Liver (tissue), 9 donors: ENCODE data around the gene PDCD1. TPM values are rescaled to one million over a fixed set of nuclear protein-coding genes. Genes with fewer than 3 reads are reported as not detected.
"Not testable (repeated sequence)": the region's sequence is repeated elsewhere in the genome, so short reads cannot be mapped to it uniquely, and the experiment has no call there.

Experiments used
- DNase-seq: peaks from one replicate; pipeline ENCODE4 v3.0.0-alpha.2; 2017; ENCODE audit warnings: low spot score
- H3K27ac ChIP-seq, 2 donors: one replicate each; pipeline ENCODE4 v1.7.0; 2013; ENCODE audit warnings: inconsistent platforms in 2 of 2, low read length in 2 of 2, control low read depth in 1 of 2, low read depth in 1 of 2, mild to moderate bottlenecking in 1 of 2
- H3K27me3 ChIP-seq, 4 donors: one replicate each; pipeline versions ENCODE4 v1.6.1 to v1.7.0; 2013; ENCODE audit warnings: low read length in 3 of 4, inconsistent platforms in 1 of 4, mild to moderate bottlenecking in 1 of 4, moderate library complexity in 1 of 4; ENCODE audit not compliant: control insufficient read depth in 4 of 4, insufficient read depth in 4 of 4
- H3K36me3 ChIP-seq, 4 donors: one replicate each; pipeline versions ENCODE4 v1.6.1 to v1.7.0; 2013; ENCODE audit warnings: low read length in 3 of 4, mild to moderate bottlenecking in 3 of 4, low read depth in 1 of 4, moderate library complexity in 1 of 4; ENCODE audit not compliant: control insufficient read depth in 4 of 4, insufficient read depth in 3 of 4
- H3K4me1 ChIP-seq, 4 donors: one replicate each; pipeline versions ENCODE4 v1.6.1 to v1.7.0; 2013; ENCODE audit warnings: low read length in 3 of 4, mild to moderate bottlenecking in 3 of 4, moderate library complexity in 1 of 4; ENCODE audit not compliant: control insufficient read depth in 4 of 4, insufficient read depth in 4 of 4
- H3K4me3 ChIP-seq, 3 donors: one replicate each; pipeline versions ENCODE4 v1.6.1 to v1.7.0; 2013; ENCODE audit warnings: low read length in 3 of 3, control low read depth in 1 of 3, low read depth in 1 of 3, mild to moderate bottlenecking in 1 of 3
- H3K9ac ChIP-seq, 2 donors: one replicate each; pipeline ENCODE4 v1.7.0; 2013; ENCODE audit warnings: low read length in 2 of 2, mild to moderate bottlenecking in 2 of 2, moderate library complexity in 2 of 2, control low read depth in 1 of 2, low read depth in 1 of 2
- H3K9me3 ChIP-seq, 4 donors: one replicate each; pipeline versions ENCODE4 v1.6.1 to v1.7.0; 2013; ENCODE audit warnings: low read length in 3 of 4; ENCODE audit not compliant: control insufficient read depth in 4 of 4
- EGR1 ChIP-seq, 2 donors: IDR thresholded peaks; 2 replicates each; pipeline ENCODE4 v1.6.1; 2016 to 2018; ENCODE audit warnings: antibody characterized with exemption in 2 of 2, low read depth in 2 of 2
- FOXA1 ChIP-seq: IDR thresholded peaks from 2 replicates; pipeline ENCODE4 v1.6.1; 2016; ENCODE audit warnings: antibody characterized with exemption
- FOXA2 ChIP-seq: IDR thresholded peaks from 2 replicates; pipeline ENCODE4 v1.6.1; 2016; ENCODE audit warnings: antibody characterized with exemption
- HNF4A ChIP-seq, 2 donors: conservative IDR thresholded peaks; 2 replicates each; pipeline ENCODE4 v1.6.1; 2016; ENCODE audit warnings: antibody characterized with exemption in 2 of 2, mild to moderate bottlenecking in 2 of 2
- HNF4G ChIP-seq: IDR thresholded peaks from 2 replicates; pipeline ENCODE4 v1.6.1; 2016; ENCODE audit warnings: antibody characterized with exemption
- JUND ChIP-seq, 2 donors: IDR thresholded peaks; 2 replicates each; pipeline ENCODE4 v1.6.1; 2016; ENCODE audit warnings: antibody characterized with exemption in 2 of 2
- NR2F2 ChIP-seq: IDR thresholded peaks from 2 replicates; pipeline ENCODE4 v1.6.1; 2016; ENCODE audit warnings: antibody characterized with exemption
- RAD21 ChIP-seq, 2 donors: IDR thresholded peaks; 2 replicates each; pipeline ENCODE4 v1.6.1; 2016; ENCODE audit warnings: antibody characterized with exemption in 2 of 2, mild to moderate bottlenecking in 2 of 2
- RXRA ChIP-seq, 2 donors: IDR thresholded peaks; 2 replicates each; pipeline ENCODE4 v1.6.1; 2017 to 2018; ENCODE audit warnings: antibody characterized with exemption in 2 of 2, mild to moderate bottlenecking in 1 of 2
- SP1 ChIP-seq: IDR thresholded peaks from 2 replicates; pipeline ENCODE4 v1.6.1; 2018; ENCODE audit warnings: antibody characterized with exemption, mild to moderate bottlenecking
- TAF1 ChIP-seq: conservative IDR thresholded peaks from 2 replicates; pipeline ENCODE4 v1.6.1; 2016; ENCODE audit warnings: antibody characterized with exemption, mild to moderate bottlenecking
- YY1 ChIP-seq: IDR thresholded peaks from 2 replicates; pipeline ENCODE4 v1.6.1; 2016; ENCODE audit warnings: antibody characterized with exemption, mild to moderate bottlenecking
- WGBS: extraction: QIAGEN DNeasy Blood & Tissue Kit; methylation state at CpG from one replicate; pipeline ENCODE4 v1.1.7; 2013; 5-methylcytosine and 5-hydroxymethylcytosine counted together
- polyA plus RNA-seq, 2 donors: library from polyadenylated mRNA; stranded (reverse) in 1 of 2; unstranded in 1 of 2; fragments of 200-250 nt in 1 of 2; fragments of >200 nt in 1 of 2; fragmentation: Nextera tagmentation in 1 of 2; extraction: Ambion mirVana in 1 of 2; gene quantifications; one replicate each; pipeline versions ENCODE4 v1.2.1 to v1.2.3, GENCODE V29; 2013 to 2015
- total RNA-seq, 2 donors: library from RNA; depleted of rRNA; stranded (reverse); fragments of >200 nt; gene quantifications; one replicate each; pipeline ENCODE4 v1.2.3, GENCODE V29; 2014
- TF ChIP-seq, protein P1 (sequence below): fragments of 150-350 bp; IDR thresholded peaks from 2 replicates; pipeline ENCODE4 v1.5.1; 2017; ENCODE audit warnings: improper control_type of control experiment, low read depth, low read length; ENCODE audit not compliant: missing input control
- TF ChIP-seq, protein P2 (sequence below): IDR thresholded peaks from 2 replicates; pipeline ENCODE4 v1.6.1; 2016; ENCODE audit warnings: antibody characterized with exemption
- TF ChIP-seq, protein P3 (sequence below): IDR thresholded peaks from 2 replicates; pipeline ENCODE4 v1.6.1; 2016; ENCODE audit warnings: antibody characterized with exemption
- donor health status: healthy.
- donor health status: healthy.
- donor health status: healthy.
- donor health status: healthy.
- donor health status: healthy.

The PDCD1 gene
- total and polyA plus RNA-seq, 4 donors: 0.20 to 0.37 (median 0.25) TPM; not detected in 1

DNA sequence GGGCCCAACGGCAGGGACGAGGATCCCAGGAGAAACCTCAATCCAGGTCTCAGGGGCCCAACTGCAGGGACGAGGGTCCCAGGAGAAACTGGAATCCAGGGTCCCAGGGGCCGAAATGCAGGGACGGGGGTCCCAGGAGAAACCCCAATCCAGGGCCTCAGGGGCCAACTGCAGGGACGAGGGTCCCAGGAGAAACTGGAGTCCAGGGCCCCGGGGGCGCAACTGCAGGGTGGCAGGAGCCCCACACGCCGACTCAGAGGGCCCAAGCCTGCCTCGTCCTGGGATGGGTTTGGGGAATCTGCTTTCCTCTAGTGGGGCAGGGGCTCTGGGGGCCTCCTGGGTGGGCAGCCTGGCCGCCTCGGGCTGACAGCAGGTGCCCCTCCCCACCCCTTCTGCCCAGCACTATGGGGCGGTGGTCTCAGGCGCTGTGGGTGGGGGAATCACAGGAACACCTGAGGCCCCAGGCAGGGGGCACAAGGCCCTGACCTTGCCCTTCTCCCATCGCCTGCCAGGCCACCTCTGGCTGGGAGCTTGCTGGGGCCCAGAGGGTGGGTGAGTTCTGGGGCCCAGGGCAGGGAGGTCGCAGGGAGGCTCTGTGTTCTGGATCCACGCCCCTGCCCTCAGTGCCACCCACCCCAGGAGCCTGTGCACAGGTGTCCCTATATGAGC is 18.0 kb upstream of the PDCD1 start:
- 87% methylated on average over 18 of the region's 18 CpGs for WGBS
- peaks cover 0 to 8% (median 3%) of the 10 kb centered on the region in 4 donors for H3K4me1 ChIP-seq
- no peak overlapping the region for H3K4me3 ChIP-seq
- no peaks in the 10 kb centered on the region for H3K9me3 ChIP-seq
- no peaks in the 10 kb centered on the region for H3K27me3 ChIP-seq
- no peak overlapping the region for H3K27ac ChIP-seq
- no peak overlapping the region for H3K9ac ChIP-seq
- H3K36me3 ChIP-seq: no peaks in the 10 kb centered on the region
- TF ChIP-seq NR2F2 (no peak), FOXA1 (no peak), FOXA2 (no peak), SP1 (no peak), TAF1 (no peak), EGR1 (IDR thresholded peaks at IDR 0.05; ENCODE audit: low read depth in 2 of 2) (no peak), HNF4A (conservative IDR thresholded peaks at IDR 0.05) (no peak), RXRA (IDR thresholded peaks at IDR 0.05) (no peak), YY1 (no peak), HNF4G (no peak), JUND (IDR thresholded peaks at IDR 0.05) (no peak)
- TF ChIP-seq, protein P1, sequence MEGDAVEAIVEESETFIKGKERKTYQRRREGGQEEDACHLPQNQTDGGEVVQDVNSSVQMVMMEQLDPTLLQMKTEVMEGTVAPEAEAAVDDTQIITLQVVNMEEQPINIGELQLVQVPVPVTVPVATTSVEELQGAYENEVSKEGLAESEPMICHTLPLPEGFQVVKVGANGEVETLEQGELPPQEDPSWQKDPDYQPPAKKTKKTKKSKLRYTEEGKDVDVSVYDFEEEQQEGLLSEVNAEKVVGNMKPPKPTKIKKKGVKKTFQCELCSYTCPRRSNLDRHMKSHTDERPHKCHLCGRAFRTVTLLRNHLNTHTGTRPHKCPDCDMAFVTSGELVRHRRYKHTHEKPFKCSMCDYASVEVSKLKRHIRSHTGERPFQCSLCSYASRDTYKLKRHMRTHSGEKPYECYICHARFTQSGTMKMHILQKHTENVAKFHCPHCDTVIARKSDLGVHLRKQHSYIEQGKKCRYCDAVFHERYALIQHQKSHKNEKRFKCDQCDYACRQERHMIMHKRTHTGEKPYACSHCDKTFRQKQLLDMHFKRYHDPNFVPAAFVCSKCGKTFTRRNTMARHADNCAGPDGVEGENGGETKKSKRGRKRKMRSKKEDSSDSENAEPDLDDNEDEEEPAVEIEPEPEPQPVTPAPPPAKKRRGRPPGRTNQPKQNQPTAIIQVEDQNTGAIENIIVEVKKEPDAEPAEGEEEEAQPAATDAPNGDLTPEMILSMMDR: no peak
- TF ChIP-seq, protein P2, sequence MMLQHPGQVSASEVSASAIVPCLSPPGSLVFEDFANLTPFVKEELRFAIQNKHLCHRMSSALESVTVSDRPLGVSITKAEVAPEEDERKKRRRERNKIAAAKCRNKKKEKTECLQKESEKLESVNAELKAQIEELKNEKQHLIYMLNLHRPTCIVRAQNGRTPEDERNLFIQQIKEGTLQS: no peak
- TF ChIP-seq, protein P3, sequence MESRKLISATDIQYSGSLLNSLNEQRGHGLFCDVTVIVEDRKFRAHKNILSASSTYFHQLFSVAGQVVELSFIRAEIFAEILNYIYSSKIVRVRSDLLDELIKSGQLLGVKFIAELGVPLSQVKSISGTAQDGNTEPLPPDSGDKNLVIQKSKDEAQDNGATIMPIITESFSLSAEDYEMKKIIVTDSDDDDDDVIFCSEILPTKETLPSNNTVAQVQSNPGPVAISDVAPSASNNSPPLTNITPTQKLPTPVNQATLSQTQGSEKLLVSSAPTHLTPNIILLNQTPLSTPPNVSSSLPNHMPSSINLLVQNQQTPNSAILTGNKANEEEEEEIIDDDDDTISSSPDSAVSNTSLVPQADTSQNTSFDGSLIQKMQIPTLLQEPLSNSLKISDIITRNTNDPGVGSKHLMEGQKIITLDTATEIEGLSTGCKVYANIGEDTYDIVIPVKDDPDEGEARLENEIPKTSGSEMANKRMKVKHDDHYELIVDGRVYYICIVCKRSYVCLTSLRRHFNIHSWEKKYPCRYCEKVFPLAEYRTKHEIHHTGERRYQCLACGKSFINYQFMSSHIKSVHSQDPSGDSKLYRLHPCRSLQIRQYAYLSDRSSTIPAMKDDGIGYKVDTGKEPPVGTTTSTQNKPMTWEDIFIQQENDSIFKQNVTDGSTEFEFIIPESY: no peak
- no peak for DNase-seq

DNA sequence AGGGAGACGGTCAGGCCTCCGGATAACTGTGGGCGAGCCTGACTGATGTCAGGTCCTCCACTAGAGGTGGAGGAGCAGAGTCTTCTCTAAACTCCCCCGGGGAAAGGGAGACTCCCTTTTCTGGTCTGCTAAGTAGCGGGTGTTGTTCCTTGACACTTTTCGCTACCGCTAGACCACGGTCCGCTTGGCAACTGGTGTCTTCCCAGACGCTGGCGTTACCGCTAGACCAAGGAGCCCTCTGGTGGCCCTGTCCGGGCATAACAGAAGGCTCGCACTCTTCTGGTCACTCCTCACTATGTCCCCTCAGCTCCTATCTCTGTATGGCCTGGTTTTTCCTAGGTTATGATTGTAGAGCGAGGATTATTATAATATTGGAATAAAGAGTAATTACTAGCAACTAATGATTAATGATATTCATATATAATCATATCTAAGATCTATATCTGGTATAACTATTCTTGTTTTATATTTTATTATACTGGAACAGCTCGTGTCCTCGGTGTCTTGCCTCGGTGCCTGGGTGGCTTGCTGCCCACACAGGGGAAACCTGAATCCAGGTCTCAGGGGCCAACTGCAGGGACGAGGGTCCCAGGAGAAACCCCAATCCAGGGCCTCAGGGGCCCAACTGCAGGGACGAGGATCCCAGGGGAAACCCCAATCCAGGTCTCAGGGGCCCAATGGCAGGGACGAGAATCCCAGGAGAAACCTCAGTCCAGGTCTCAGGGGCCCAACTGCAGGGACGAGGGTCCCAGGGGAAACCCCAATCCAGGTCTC is 17.2 kb upstream of the PDCD1 start:
- H3K9ac ChIP-seq, H3K4me1 ChIP-seq, H3K36me3 ChIP-seq, H3K27ac ChIP-seq, H3K4me3 ChIP-seq, H3K9me3 ChIP-seq, DNase-seq, H3K27me3 ChIP-seq: not testable (repeated sequence)
- 53% methylated on average over 22 of the region's 22 CpGs for WGBS
- peak in 1 of 2 donors; percentile 40 for TF ChIP-seq RAD21 (IDR thresholded peaks at IDR 0.05)
- TF ChIP-seq, protein P1: peak; percentile 16
